ENCODE measurements around the gene COX20. TPM values are rescaled to one million over a fixed set of nuclear protein-coding genes. Genes with fewer than 3 reads are reported as not detected.

COX20 gene
- total and polyA plus RNA-seq, 10 of the 15 experiments (the other 5 are each of a cell fraction or from before 2014, with no cell fraction given), result 22.8 to 112 (median 52.7) TPM

DNA sequence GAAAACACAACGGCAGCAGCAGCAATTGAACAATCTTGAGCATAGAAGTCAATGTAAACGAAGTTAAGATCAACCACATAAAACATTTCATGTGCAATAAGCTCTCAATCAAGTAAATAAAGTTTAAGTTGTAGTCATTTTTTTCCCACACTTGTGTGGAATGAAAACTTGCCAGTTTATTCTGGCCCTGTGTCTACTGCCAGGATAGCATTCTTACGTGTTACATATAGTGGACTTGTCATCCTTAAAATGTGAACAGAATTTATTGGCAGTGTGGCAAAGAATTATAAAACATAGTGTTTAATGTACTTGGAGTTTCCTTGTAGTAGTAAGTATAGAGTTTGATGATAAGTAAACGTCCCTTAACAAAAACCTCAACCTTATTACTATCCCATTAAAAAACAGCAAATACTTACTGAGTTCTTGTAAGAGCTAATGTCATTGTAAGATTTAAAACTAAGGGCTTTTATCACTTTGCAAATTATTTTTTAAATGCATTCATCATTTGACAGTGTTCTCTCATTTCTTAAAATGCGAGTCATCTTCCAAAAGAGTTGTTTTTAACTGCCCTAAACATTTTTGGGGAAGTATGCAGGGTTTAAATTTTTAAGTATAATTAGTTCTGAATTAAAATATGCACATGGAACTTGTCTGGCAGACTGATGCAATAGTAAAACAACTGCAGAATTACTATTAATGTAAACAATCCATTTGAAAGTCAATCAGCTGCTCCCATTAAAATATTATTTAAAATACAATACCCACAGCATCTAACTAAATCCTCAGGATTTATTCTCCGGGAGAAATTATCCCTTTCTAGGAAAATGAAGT lies 7.9 kb downstream of the COX20 start (continued):
- TF ChIP-seq, protein P1, sequence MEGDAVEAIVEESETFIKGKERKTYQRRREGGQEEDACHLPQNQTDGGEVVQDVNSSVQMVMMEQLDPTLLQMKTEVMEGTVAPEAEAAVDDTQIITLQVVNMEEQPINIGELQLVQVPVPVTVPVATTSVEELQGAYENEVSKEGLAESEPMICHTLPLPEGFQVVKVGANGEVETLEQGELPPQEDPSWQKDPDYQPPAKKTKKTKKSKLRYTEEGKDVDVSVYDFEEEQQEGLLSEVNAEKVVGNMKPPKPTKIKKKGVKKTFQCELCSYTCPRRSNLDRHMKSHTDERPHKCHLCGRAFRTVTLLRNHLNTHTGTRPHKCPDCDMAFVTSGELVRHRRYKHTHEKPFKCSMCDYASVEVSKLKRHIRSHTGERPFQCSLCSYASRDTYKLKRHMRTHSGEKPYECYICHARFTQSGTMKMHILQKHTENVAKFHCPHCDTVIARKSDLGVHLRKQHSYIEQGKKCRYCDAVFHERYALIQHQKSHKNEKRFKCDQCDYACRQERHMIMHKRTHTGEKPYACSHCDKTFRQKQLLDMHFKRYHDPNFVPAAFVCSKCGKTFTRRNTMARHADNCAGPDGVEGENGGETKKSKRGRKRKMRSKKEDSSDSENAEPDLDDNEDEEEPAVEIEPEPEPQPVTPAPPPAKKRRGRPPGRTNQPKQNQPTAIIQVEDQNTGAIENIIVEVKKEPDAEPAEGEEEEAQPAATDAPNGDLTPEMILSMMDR (IDR thresholded peaks at IDR 0.05 in 2 of 3, conservative IDR thresholded peaks at IDR 0.05 in 1 of 3; ENCODE audit: control insufficient read depth in 2 of 3, extremely low read depth in 1 of 3, insufficient read depth in 1 of 3, low read depth in 3 of 3, low read length in 3 of 3), result no peak
- TF ChIP-seq CHD1 (IDR thresholded peaks at IDR 0.05; ENCODE audit: low read depth, low read length), result no peak

DNA sequence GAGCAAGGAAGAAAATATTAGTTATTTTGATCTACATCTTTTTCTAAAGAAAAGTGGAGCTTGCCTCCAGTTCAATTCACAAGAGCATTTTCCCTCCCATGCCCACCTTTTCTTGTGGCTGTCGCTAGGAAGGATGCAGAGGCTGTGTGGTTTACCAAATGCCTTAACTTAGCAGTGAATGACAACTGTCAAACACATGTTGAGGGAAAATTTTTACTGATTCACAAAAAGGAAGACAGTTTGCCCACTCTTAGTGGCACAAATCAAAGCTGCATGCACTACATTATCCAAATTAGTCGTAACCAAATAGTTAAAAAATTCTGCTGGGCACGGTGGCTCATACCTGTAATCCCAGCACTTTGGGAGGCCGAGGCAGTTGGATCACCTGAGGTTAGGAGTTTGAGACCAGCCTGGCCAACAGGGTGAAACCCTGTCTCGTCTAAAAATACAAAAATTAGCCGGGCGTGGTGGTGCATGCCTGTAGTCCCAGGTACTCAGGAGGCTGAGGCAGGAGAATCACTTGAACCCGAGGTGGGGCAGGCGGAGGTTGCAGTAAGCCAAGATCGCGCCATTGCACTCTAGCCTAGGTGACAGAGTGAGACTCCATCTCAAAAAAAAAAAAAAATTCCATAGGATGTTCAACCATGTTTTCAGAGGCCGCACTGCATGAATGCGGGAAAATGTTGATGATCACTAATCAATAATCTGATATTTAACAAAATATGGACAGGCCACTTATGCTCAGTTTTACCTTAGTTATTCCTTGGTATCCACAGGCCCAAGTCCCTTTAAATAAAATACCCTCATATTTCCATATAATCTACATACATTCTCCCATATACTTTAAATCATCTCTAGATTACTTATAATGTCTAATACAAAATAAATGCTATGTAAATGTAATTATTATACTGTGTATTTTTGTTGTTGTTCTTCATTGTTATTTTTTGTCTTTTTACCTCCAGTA lies 9.0 kb downstream of the COX20 start:
- peaks cover 3% of the 10 kb centered on the region; the same call in 1 of the 3 replicates for H3K9me3 ChIP-seq (replicated peaks; ENCODE audit: control insufficient read depth, insufficient read depth, low read length)
- no peak for ATAC-seq
- ChIA-PET RAD21 (ENCODE audit: unreplicated experiment) (interaction anchor here (0.8 to 1.2 kb wide), 2 partner anchors 14 to 17 kb away, joined by 3 to 4 read pairs; no protein-coding TSS in a partner anchor), SMC1A (ENCODE audit: uncharacterized antibody, unreplicated experiment) (interaction anchor here (1.0 to 16.8 kb wide), 3 partner anchors 8 to 198 kb away, joined by 4 to 360 read pairs (median 8); partner anchors contain the start of gene HNRNPU), CTCF (interaction anchor here (1.0 to 1.1 kb wide), 2 partner anchors 11 to 43 kb away, joined by 3 read pairs; no protein-coding TSS in a partner anchor), POLR2A (interaction anchor here (14.7 kb wide), 1 partner anchor 12 kb away, joined by 350 read pairs; the partner anchor contains the start of gene HNRNPU)
- no peak overlapping the region for H3K27ac ChIP-seq (ENCODE audit: control insufficient read depth, insufficient read depth)
- no peak overlapping the region for H3K4me3 ChIP-seq
- H3K9ac ChIP-seq (ENCODE audit: control insufficient read depth, insufficient read depth, low read length), result no peak overlapping the region
- FAIRE-seq, result no peak
- peaks cover 27% of the 10 kb centered on the region for H3K79me2 ChIP-seq (ENCODE audit: control insufficient read depth, insufficient read depth, low read length)
- WGBS (ENCODE audit: insufficient coverage, insufficient replicate concordance, low lambda C conversion rate, missing lambda C conversion rate), result 70% methylated on average over 11 of the region's 13 CpGs
- intact Hi-C loops (cut with micrococcal nuclease; ENCODE audit: unreplicated experiment) (no loop called here), in situ Hi-C loops (cut with MboI) (no loop called here)
- DNase-seq (ENCODE audit: low read depth, low spot score), result no peak
- H2AFZ ChIP-seq (ENCODE audit: control insufficient read depth, low read depth, low read length), result no peak overlapping the region
- no peaks in the 10 kb centered on the region for H3K4me1 ChIP-seq (ENCODE audit: control insufficient read depth, insufficient read depth, low read length)
- no peaks in the 10 kb centered on the region for H4K20me1 ChIP-seq (ENCODE audit: control insufficient read depth, insufficient read depth)
- no peaks in the 10 kb centered on the region for H3K27me3 ChIP-seq (replicated peaks in 1 of 2; ENCODE audit: control insufficient read depth in 2 of 2, insufficient read depth in 2 of 2, low read length in 1 of 2)
- no TSS peak for BruUV-seq (replicated peaks)
- H3K4me2 ChIP-seq (ENCODE audit: control insufficient read depth, insufficient read depth), result no peak overlapping the region
- H3K36me3 ChIP-seq (ENCODE audit: control insufficient read depth in 2 of 2, insufficient read depth in 2 of 2, low read length in 1 of 2), result peaks cover 3 to 43% of the 10 kb centered on the region in 2 experiments
- TF ChIP-seq EGR1 (IDR thresholded peaks at IDR 0.05; ENCODE audit: borderline replicate concordance in 1 of 2, low read depth in 2 of 2, low read length in 2 of 2) (no peak), MTA2 (IDR thresholded peaks at IDR 0.05; ENCODE audit: low read depth) (no peak), ESRRA (IDR thresholded peaks at IDR 0.05; ENCODE audit: low read length) (no peak), EP300 (IDR thresholded peaks at IDR 0.05; ENCODE audit: borderline replicate concordance in 1 of 2, control insufficient read depth in 1 of 2, low read depth in 2 of 2, low read length in 2 of 2) (no peak), SIN3A (IDR thresholded peaks at IDR 0.05; ENCODE audit: low read depth, low read length) (no peak), FOXM1 (IDR thresholded peaks at IDR 0.05; ENCODE audit: low read depth, low read length) (no peak), RBBP5 (conservative IDR thresholded peaks at IDR 0.05) (no peak), ZZZ3 (IDR thresholded peaks at IDR 0.05; ENCODE audit: control insufficient read depth, insufficient read length, low read depth) (no peak), FOS (IDR thresholded peaks at IDR 0.05; ENCODE audit: borderline replicate concordance, extremely low read depth, insufficient read length) (no peak), BACH1 (IDR thresholded peaks at IDR 0.05; ENCODE audit: borderline replicate concordance) (no peak), ASH2L (IDR thresholded peaks at IDR 0.05; ENCODE audit: borderline replicate concordance, low read depth) (no peak), MEF2B (IDR thresholded peaks at IDR 0.05; ENCODE audit: partially characterized antibody, poor library complexity, severe bottlenecking) (no peak), NFYA (IDR thresholded peaks at IDR 0.05; ENCODE audit: borderline replicate concordance, low read depth, low read length) (no peak), RAD51 (IDR thresholded peaks at IDR 0.05) (no peak), EZH2 (IDR thresholded peaks at IDR 0.05; ENCODE audit: borderline replicate concordance, control insufficient read depth, low read depth, low read length) (no peak)
